ENCODE data around the gene DGKD. TPM values are rescaled to one million over a fixed set of nuclear protein-coding genes. Genes with fewer than 3 reads are reported as not detected.

Gene DGKD
- total RNA-seq, 1 donor = 16.0 TPM

- DNase-seq (ENCODE audit: low read depth) = peak; percentile 51
- no peak overlapping the region for H3K4me3 ChIP-seq (ENCODE audit: low read depth, low read length)
- TF ChIP-seq CTCF (IDR thresholded peaks at IDR 0.05; ENCODE audit: insufficient read depth, low read depth, low read length) = no peak
Observed at GRCh38 chr2:233419602-233420391, 65.5 kb downstream of the DGKD start.

DNA sequence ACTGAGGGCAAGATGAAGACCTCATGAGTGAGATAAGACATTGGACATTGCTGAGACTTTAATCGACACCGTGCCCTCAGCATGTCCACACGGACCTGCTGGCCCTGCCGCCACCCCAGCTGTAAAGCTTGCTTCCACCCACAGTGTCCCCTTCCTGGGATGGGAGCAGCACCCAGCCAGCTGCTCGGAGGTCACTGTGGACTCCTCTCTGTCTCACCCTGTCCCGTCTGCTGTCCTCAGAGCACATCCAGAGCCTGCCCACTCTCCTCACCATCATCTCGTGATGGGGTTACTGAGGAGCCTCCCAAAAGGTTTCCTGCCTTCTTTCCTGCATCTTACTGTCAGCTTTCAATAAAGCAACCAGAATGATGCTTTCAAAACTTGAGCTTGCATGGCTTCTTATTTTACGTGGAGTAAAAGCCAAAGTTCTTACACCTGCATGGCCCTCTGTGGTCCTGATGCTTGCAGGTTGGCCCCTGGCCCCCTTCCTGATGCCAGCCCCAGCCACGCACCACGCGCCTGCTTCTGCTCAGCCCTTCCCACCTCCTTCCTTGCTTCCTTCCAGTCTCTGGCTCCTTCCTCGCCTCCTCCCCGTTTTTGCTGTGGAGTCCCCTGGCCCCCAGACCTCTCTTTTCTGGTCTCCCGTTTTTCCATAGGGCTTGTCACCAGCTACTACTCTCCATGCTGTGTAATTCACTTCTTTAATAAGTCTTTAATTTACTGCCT is 67.0 kb downstream of the DGKD start:
- no peak for DNase-seq (ENCODE audit: low read depth)
- H3K4me3 ChIP-seq (ENCODE audit: low read depth, low read length) = no peak overlapping the region

GRCh38 chr2:233422050-233422639 is 67.9 kb downstream of the DGKD start:
- no peak for TF ChIP-seq CTCF (IDR thresholded peaks at IDR 0.05; ENCODE audit: insufficient read depth, low read depth, low read length)
- no peak overlapping the region for H3K4me3 ChIP-seq (ENCODE audit: low read depth, low read length)
- DNase-seq (ENCODE audit: low read depth) = no peak

More for the DNA sequence above, 67.0 kb downstream of the DGKD start:
- no peak for TF ChIP-seq CTCF (IDR thresholded peaks at IDR 0.05; ENCODE audit: insufficient read depth, low read depth, low read length)

- TF ChIP-seq CTCF (IDR thresholded peaks at IDR 0.05; ENCODE audit: insufficient read depth, low read depth, low read length) = no peak
- H3K4me3 ChIP-seq (ENCODE audit: low read depth, low read length) = no peak overlapping the region
- DNase-seq (ENCODE audit: low read depth) = no peak
Observed at GRCh38 chr2:233422649-233423551, 68.6 kb downstream of the DGKD start.

DNA sequence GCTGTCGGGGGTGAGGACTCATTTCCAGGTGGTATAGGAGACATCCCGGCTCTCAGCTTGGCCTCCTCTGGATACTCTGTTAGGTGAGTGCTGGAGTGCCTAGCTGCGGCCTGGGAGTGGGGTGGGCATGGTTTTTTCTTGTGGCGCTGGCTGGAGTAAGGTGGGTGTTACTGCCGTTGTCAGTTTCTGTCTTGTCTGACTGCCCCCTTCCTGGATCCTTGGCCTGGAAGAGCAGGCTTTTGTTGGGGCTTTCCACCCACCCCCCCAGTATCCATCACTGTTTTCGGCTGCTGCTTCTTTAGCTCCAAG is 69.2 kb downstream of the DGKD start:
- DNase-seq (ENCODE audit: low read depth) = no peak
- TF ChIP-seq CTCF (IDR thresholded peaks at IDR 0.05; ENCODE audit: insufficient read depth, low read depth, low read length) = no peak
- no peak overlapping the region for H3K4me3 ChIP-seq (ENCODE audit: low read depth, low read length)

- DNase-seq (ENCODE audit: low read depth) = no peak
- no peak overlapping the region for H3K4me3 ChIP-seq (ENCODE audit: low read depth, low read length)
- no peak for TF ChIP-seq CTCF (IDR thresholded peaks at IDR 0.05; ENCODE audit: insufficient read depth, low read depth, low read length)
Observed at GRCh38 chr2:233424154-233424951, 70.1 kb downstream of the DGKD start.
